ENCODE results near the gene ZNF558. TPM values are rescaled to one million over a fixed set of nuclear protein-coding genes. Genes with fewer than 3 reads are reported as not detected.

The ZNF558 gene
- total RNA-seq, 2 donors from 2014 or later = 8.1 to 18.9 TPM

GRCh38 chr19:8877854-8878705 lies 46.0 kb upstream of the ZNF558 start:
- peak; percentile 51 for DNase-seq
- WGBS, 2 experiments (ENCODE audit: insufficient coverage in 1 of 2, insufficient read length in 1 of 2) = 37% methylated on average over 3 of the region's 6 CpGs; no CpG with 5 or more reads in 1 of the 2 experiments
- no peaks in the 10 kb centered on the region for H3K4me1 ChIP-seq (ENCODE audit: control insufficient read depth, insufficient read depth, low read length)
- no peaks in the 10 kb centered on the region for H3K27me3 Mint-ChIP-seq (ENCODE audit: insufficient read depth)
- H3K4me3 Mint-ChIP-seq = no peak overlapping the region
- no peak overlapping the region for H3K27ac Mint-ChIP-seq
- peaks cover 56% of the 10 kb centered on the region for H3K9me3 Mint-ChIP-seq
- no peak overlapping the region for H3K4me3 ChIP-seq (ENCODE audit: low read length)
- no peak overlapping the region for H3K27ac ChIP-seq (ENCODE audit: low read depth, low read length)
- H3K4me1 Mint-ChIP-seq = no peaks in the 10 kb centered on the region
- no peaks in the 10 kb centered on the region for H3K36me3 ChIP-seq (ENCODE audit: control insufficient read depth, insufficient read depth, low read length)
- no peak overlapping the region for H3K9ac ChIP-seq (ENCODE audit: extremely low read depth, low read length, poor library complexity, severe bottlenecking)
- H3K9me3 ChIP-seq (ENCODE audit: control insufficient read depth, low read length) = peaks cover 41% of the 10 kb centered on the region
- no peak for TF ChIP-seq CTCF (conservative IDR thresholded peaks at IDR 0.05)
- no peaks in the 10 kb centered on the region for H3K27me3 ChIP-seq (ENCODE audit: control insufficient read depth, insufficient read depth, low read length, poor library complexity, severe bottlenecking)
- H3K36me3 Mint-ChIP-seq (ENCODE audit: low read depth) = peaks cover 1% of the 10 kb centered on the region

GRCh38 chr19:8866344-8866743 lies 34.2 kb upstream of the ZNF558 start:
- H3K9me3 Mint-ChIP-seq = peaks cover under 1% of the 10 kb centered on the region
- Histone ChIP-seq H3K27me3 (ENCODE audit: control insufficient read depth, insufficient read depth, low read length, poor library complexity, severe bottlenecking) (no peaks in the 10 kb centered on the region), H3K9ac (ENCODE audit: extremely low read depth, low read length, poor library complexity, severe bottlenecking) (no peak overlapping the region), H3K4me1 (ENCODE audit: control insufficient read depth, insufficient read depth, low read length) (no peaks in the 10 kb centered on the region), H3K27ac (ENCODE audit: low read depth, low read length) (no peak overlapping the region), H3K36me3 (ENCODE audit: control insufficient read depth, insufficient read depth, low read length) (no peaks in the 10 kb centered on the region), H3K4me3 (ENCODE audit: low read length) (no peak overlapping the region), H3K9me3 (ENCODE audit: control insufficient read depth, low read length) (peaks cover 61% of the 10 kb centered on the region)
- no peaks in the 10 kb centered on the region for H3K36me3 Mint-ChIP-seq (ENCODE audit: low read depth)
- H3K27ac Mint-ChIP-seq = no peak overlapping the region
- no peaks in the 10 kb centered on the region for H3K27me3 Mint-ChIP-seq (ENCODE audit: insufficient read depth)
- no peaks in the 10 kb centered on the region for H3K4me1 Mint-ChIP-seq
- no peak for DNase-seq
- no peak overlapping the region for H3K4me3 Mint-ChIP-seq
- TF ChIP-seq CTCF (conservative IDR thresholded peaks at IDR 0.05) = no peak

GRCh38 chr19:8858260-8858659 lies 26.2 kb upstream of the ZNF558 start:
- no peaks in the 10 kb centered on the region for H3K27me3 Mint-ChIP-seq (ENCODE audit: insufficient read depth)

More at GRCh38 chr19:8858260-8858659, 26.2 kb upstream of the ZNF558 start:
- no peaks in the 10 kb centered on the region for H3K4me1 Mint-ChIP-seq
- no peaks in the 10 kb centered on the region for H3K36me3 ChIP-seq (ENCODE audit: control insufficient read depth, insufficient read depth, low read length)
- H3K9me3 ChIP-seq (ENCODE audit: control insufficient read depth, low read length) = peaks cover 43% of the 10 kb centered on the region
- no peak overlapping the region for H3K9ac ChIP-seq (ENCODE audit: extremely low read depth, low read length, poor library complexity, severe bottlenecking)
- H3K27ac ChIP-seq (ENCODE audit: low read depth, low read length) = no peak overlapping the region
- 50 to 88% methylated on average over 2 to 3 of the region's 3 CpGs for WGBS, 2 experiments (ENCODE audit: insufficient coverage in 1 of 2, insufficient read length in 1 of 2)
- no peak for TF ChIP-seq CTCF (conservative IDR thresholded peaks at IDR 0.05)
- H3K9me3 Mint-ChIP-seq = peaks cover 64% of the 10 kb centered on the region
- no peaks in the 10 kb centered on the region for H3K27me3 ChIP-seq (ENCODE audit: control insufficient read depth, insufficient read depth, low read length, poor library complexity, severe bottlenecking)
- H3K27ac Mint-ChIP-seq = no peak overlapping the region
- H3K4me3 ChIP-seq (ENCODE audit: low read length) = no peak overlapping the region
- H3K36me3 Mint-ChIP-seq (ENCODE audit: low read depth) = no peaks in the 10 kb centered on the region
- no peak overlapping the region for H3K4me3 Mint-ChIP-seq
- no peak for DNase-seq
- no peaks in the 10 kb centered on the region for H3K4me1 ChIP-seq (ENCODE audit: control insufficient read depth, insufficient read depth, low read length)

All from endodermal cell (in vitro differentiated cells).